ENCODE results near the gene TMC3.
"Not testable (repeated sequence)": the region's sequence is repeated elsewhere in the genome, so short reads cannot be mapped to it uniquely, and the experiment has no call there.

Gene TMC3

DNA sequence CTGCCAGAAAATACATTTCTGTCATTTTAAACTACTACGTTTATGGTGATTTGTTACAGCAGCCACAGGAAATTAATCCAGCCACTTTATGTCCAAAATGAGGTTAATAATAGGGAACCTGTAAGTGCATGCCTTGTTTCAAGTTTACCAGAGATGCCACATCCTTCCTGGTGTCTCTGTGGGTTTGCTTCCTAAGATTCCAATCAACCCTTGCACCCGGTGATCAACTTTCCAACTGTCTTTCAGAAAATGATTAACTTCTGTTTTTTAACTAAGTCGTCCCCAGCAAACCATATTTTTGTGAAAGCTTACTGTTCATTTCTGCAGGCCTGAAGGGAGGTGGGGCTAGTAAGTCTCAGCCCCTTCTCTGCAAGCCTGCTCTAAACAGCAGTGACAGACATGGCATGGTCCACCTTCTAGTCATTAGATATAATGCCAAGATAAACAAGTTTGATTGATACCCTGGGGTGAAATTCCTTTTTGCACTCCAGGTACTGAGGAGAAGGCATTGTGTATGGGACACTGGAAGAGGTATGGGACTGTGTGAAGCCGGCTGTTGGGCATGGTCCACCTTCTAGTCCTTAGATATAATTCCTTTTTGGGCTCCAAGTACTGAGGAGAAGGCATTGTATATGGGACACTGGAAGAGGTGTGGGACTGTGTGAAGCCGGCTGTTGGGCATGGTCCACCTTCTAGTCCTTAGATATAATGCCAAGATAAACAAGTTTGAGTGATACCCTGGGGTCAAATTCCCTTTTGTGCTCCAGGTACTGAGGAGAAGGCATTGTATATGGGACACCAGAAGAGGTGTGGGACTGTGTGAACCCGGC lies 11.1 kb upstream of the TMC3 start:
- DNase-seq (ENCODE audit: low read depth) = no peak

DNA sequence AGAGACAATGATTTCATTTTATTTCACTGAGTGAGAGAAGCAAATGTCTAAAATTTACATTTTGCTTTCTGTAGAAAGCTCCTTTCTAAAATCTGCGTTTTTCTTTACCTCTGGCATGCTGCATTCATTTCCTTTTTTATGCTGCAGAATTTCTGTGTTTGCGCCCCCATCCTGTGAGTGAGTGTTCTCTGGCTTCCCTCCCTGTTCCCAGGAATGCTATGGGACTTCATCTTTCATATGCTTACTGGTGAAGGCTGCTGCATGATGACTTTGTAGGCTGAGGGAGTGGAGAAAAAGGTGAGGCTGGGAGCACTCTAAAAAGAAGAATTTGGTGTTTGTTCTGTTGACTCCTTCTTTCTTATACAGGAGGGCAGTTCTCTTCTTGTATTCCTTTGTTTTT lies 7.7 kb upstream of the TMC3 start:
- no peak for DNase-seq (ENCODE audit: low read depth)

DNA sequence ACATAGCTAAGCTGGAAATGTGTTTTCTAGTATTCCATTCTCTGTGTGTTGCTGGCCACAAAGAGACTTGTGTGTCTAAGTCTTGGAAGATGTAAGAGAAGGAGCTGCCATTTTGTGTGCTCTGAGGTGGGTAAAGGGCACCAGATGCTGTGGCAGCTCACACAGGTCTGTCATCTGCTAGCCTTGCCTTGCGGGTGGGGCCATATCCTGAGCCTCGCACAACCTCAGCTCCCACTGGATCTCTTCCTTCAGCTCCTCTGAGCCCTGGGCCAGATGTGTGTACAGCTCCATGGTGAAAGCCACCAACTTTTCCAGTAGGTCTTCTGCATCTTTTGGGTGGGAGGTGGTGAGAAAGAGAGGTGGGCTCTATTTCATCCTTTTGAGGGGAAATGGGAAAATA lies 6.7 kb upstream of the TMC3 start:
- no peak for DNase-seq (ENCODE audit: low read depth)

DNA sequence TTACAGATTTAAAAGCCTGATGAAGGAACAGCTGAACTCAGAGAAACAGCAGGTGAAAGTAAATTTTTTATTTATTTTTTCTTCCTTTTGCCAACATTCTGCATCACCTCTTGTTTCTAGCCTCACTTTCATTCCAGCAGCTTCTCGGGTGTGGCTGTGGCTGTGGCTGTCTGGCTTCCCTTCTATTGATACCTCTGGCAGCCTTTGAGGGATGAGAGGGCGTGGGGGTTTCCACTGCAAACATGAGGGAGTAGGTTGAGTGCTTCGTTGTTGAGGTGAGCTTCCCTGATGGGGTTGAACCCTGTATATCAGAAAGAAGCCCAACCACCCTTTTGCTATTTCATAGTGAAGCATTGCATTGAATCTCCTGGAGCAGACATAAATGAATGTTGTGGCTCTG lies 6.2 kb upstream of the TMC3 start:
- no peak for DNase-seq (ENCODE audit: low read depth)

DNA sequence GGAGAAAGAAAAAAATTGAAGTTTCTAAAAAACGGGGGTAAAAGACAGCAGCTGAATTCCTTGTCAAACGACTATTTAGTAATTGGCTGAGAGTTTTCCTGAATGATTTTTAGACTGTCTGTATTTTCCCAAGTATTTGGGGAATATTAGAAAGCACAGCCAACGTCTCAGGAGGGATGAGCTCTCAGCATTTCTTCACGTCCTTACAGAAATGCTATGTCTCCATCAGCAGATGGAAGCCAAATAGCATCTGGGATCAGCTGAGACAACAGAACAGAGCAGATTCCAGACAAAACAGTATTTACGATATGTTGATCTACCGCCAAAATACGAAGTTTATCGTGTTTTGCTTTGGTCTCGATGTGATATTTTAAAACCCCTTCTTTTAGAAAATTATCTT lies 5.3 kb upstream of the TMC3 start:
- DNase-seq (ENCODE audit: low read depth) = no peak

DNA sequence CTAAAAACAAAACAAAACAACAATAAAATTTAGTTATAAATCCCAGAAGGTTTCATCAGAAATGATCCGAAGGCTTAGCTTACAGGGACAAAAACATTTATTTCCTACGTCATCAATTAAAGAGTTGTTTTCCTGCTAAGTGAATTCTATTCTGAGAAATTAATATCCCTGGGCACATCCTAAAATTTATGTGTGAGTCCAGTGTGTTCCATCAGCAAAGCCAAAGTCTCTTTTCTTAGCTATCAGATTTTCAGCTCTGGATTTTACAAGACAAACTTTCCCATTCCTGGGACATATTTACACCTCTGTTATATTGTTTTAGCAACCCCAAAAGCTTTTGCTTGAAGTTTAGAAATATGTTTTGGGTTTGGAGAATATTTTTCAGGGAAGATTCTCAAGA lies 4.4 kb upstream of the TMC3 start:
- no peak for DNase-seq (ENCODE audit: low read depth)

DNA sequence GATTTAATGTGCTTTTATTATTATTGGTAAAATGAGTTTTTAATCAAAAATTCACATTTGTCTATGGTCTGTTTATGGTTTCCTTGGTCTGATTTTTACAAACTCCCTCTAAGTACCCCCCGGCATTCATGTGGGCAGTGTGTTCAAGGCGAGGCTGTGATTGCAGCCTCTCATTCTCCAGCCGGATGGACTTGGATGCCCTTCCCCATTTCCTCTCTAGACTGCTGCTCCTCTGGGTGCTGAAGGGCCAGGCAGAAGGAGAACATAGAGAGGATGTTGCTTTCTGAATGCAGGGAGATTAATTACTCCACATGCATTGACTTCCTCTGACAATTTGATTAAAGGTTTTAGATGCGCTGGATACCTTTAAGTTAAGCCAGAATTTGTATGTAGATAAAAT lies 3.9 kb upstream of the TMC3 start:
- no peak for DNase-seq (ENCODE audit: low read depth)

DNA sequence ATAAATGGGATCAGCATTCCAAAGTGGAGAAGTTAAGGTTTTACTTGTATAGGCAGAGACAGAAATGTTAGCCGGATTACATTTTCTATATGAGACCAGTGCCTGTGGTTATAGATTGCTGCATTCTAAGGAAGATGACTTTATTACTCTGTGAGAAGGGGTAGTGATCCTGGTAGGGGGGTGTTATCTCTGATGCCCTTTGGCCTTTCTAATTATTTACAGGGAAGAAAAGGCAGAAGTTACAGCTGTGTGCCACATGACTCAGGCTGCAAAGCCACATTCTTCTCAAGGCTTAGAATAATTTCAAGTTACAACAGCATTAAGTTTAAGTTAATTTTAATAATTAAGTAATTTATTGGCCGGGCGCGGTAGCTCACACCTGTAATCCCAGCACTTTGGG lies 2.2 kb upstream of the TMC3 start:
- DNase-seq (ENCODE audit: low read depth) = no peak

DNA sequence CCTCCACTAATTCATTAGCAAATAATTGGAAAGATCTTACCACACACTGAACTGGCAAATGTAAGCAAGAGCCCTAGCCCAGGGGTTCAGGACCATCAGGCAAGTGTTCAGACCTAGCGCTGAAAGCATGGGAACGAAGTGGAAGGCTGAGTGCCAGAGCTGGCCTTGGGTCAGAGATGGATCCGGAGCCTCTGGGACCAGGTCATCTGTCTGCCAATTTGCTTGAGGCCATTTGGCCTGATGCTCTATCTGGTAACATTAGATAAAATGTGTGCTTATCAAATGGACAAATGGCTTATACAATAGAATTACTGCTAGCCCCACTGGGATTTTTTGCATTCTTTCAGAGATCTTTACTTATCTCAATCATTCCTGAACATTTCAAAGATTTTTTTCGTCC lies 1.4 kb upstream of the TMC3 start:
- no peak for DNase-seq (ENCODE audit: low read depth)

DNA sequence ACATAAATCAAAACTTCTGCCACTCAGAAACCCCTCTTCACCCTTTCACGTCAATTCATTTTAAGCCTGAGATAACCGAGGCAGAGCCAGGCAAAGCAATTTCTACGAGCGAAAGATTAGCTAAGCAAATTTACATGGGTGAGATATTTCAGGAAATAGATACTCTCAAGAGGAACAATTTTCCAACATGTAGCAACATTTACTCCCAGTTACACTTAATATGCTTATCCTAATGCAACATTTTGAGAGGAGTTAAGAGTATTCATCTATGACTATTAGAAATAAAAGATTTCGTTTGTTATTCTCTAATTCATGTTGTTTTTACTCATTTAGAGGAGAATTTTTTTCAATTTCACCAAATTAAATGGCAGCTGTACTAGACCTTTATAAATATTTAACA lies 837 bp downstream of the TMC3 start:
- no peak for DNase-seq (ENCODE audit: low read depth)

DNA sequence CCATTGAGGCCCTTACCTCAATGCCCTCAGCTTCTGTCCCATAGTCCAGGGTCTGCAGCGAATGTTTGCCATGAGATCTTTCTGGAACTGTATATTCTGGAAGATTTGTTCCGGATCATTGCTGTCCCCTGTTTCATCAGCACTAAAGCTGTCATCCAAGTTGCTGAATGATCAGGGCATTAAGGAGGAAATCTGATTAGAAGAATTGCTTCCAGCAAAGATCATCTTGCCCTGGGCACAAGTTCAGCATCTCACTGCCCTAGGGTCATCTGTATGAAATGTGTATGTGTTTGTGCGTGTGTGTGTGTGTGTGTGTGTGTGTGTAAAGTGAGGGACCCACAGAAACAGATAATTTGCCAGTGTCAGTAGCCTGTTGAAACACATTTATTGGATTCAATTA lies 1.4 kb downstream of the TMC3 start:
- no peak for DNase-seq (ENCODE audit: low read depth)

DNA sequence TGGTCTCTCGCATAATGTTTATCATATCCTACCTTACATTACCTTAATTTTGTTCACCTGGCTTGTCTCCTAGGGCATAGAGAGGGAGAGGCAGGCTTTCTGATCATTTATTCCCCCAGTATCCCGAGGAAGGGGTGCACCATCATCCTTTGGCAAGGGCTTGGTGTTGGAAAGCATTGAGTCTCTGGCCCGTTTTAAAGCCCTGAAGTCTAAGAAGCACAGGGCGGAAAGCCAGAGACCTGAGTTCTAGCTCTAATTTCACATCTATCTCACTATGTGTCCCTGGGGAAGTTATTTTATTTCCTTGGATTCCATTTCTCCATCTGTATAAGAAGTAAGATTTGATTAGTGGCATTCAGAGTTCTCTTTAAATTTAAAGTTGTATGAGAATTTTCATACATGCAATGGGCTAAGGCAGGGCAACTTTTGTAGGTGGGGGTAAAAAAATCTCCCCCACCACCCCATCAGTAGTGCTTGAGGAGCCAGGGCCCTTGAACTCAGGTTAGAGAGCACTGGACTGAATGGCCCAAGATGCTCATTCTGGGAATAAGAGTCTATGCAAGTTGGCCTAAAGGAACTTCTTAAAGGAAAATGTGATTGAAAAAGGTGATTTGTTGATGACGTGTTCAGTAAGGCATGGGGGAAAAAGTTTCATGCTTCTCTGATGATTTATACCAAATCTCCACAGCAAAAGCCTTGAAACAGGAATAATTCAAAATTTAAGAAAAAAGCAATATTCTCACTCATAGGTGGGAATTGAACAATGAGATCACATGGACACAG lies 10.1 kb downstream of the TMC3 start:
- DNase-seq (ENCODE audit: low read depth) = no peak

DNA sequence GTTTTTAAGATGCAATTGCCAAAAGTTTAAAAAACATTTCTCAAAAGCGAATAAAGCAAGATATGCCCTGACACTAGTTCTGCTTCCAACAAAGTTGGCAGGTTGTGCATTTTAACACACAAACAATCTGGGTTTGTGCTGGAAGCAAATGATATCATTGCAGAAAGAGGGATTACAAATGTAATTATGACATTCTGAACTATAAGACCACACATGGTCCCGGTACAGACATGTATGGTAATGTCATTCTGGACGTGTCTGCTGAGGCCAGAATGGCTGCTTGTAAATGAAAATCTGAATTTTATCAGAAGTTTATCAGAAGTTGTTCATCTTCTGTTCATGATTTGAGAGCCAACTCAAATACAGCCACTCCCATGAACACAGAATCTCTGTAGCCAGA lies 10.7 kb downstream of the TMC3 start:
- no peak for DNase-seq (ENCODE audit: low read depth)

DNA sequence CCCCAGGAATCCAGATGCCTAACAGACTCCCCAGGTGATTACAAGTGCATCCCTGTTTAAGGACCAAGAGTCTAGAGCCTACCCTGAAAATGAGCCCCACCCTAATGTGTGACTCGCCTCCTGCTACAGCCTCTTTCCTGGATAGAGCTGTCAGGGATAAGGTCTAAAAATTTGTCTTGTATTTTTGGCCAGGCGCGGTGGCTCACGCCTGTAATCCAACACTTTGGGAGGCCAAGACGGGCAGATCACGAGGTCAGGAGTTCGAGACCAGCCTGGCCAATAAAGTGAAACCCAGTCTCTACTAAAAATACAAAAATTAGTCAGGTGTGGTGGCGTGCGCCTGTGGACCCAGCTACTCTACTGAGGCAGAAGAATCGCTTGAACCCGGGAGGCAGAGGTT lies 11.2 kb downstream of the TMC3 start:
- DNase-seq (ENCODE audit: low read depth) = no peak

DNA sequence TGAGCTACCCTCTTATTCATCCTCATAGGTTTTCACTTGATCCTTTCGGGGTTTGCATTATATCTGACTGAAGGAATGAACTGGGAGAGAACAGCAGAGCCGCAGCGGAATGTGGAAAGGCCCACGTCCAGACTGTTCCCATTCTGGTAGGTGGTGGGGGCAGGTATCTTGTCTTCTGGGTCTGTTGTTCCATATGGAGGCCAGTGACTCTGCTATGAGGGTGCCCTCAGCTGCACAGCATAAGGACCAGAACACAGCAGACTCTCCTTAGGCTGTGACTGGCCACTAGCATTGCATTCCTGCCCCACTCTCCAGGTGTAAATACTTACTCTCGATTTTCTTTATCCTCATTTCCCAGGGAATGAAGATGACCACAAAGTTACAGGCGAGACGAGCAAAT lies 12.1 kb downstream of the TMC3 start:
- no peak for DNase-seq (ENCODE audit: low read depth)

DNA sequence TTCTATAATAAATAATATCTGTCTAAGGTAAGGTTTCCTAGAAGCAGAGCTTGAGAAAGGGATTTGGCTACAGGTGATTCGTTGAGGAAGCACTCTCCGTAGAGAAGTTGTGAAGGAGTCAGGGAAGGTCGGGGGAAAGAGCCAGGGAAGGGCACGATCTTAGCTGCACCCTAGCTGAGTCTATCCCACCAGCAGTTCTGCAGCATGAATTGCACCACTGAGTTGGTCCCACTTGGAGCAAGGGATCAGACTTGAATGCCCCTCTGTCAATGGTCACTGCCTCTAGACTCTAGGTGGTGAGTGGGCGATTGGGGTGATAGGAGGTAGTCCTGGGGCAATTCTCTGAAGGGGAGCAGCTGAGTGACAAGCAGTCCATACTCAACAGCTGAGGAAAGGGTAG lies 13.5 kb downstream of the TMC3 start:
- DNase-seq (ENCODE audit: low read depth) = no peak

DNA sequence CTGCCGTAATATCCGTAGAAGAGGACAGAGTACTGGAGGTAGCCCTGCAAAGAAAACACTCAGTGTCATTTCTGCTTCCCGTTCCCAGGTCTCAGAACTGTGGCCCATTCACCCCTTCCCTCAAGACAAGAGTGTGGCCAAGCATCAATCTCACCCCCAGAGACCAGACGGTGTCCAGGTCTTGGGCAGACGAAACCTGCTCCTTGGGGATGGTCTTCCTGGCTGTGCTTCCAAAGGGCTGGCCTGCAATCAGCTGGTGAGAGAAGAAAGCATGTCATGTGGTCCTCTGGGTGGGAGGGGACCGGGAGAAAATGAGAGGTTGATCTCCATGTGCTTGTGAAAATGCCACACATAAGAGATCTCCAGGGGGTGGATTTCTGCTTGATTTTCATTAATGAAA lies 15.8 kb downstream of the TMC3 start:
- DNase-seq (ENCODE audit: low read depth) = no peak

DNA sequence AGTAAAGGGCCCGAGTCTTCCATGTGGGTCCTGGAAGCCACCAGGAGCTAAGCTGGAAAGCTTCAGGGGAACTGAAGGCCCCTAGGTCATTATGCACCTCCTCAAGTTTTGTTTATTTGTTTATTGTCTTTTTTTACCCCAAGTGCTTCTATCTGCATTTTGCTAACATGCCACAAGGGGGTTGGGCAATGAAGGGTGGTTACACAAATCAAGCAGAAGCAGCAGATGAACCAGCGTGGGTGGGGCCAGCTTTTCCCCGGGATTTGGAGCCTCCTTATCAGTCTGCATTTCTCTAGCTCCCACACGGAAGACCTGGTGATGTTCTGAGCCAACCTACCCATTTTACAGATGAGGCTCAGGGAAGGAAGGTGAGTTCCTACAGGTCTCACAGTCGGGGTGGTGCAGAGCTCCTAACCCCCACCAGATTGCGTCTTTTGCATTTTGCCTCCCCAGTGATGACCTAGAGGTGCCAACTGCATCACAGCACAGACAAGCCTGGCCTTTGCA lies 16.8 kb downstream of the TMC3 start:
- no peak for DNase-seq (ENCODE audit: low read depth)

DNA sequence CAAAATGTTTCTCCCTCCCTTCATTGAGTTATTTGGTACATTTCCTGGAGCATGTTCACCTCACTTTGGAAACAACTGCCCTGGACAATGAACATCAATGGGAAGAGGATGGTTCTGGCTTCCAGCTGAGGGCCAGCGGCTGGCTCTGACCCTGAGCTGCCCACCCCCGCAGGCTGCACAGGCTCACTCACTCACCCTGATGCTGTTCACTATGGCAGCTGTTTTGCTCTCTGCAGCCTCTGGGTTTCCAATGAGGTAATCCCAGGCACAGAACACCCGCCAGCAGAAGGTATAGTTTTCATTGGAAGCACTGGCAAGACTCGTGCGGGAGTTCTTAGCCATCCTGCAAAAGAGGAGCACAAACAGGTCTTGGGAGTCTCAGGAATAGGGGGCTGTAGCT lies 17.8 kb downstream of the TMC3 start:
- DNase-seq (ENCODE audit: low read depth) = no peak

DNA sequence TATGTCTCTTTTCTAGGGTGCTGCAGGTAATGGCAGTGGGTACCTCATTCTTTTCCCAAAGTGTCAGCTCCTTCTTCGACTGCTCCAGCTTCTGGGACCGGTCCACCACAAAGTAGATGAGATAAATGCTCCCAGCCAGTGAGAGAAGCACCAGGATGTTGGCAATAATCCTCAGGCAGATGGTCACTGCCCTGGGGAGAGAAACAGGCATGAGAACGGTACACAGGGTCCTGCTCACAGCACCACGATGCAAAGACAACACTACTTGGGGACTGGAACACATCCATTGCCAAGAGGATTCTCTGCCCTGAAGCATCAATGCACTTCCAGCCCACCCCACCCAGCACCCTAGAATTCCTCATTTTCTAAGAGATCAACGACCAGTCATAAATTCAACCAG lies 22.4 kb downstream of the TMC3 start:
- DNase-seq (ENCODE audit: low read depth) = no peak

DNA sequence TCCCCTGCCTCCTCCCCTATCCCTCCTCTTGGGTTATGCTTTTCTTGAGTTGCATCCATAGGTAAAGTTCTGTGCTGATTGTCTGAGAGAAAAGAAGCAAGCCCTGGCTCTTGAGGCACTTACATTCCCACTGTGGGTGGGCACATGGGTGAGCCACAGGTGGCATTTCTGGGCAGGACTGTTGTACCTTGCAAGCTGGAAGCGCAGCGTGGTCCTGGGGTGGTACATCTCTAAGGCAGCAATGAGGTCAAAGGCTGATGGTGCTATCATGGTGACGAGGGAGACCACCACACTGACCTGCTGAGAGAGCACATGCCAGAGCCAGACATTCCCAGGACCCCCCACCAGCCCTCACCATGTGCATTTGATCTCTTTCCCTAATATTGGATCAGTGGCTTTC lies 24.7 kb downstream of the TMC3 start:
- no peak for DNase-seq (ENCODE audit: low read depth)

DNA sequence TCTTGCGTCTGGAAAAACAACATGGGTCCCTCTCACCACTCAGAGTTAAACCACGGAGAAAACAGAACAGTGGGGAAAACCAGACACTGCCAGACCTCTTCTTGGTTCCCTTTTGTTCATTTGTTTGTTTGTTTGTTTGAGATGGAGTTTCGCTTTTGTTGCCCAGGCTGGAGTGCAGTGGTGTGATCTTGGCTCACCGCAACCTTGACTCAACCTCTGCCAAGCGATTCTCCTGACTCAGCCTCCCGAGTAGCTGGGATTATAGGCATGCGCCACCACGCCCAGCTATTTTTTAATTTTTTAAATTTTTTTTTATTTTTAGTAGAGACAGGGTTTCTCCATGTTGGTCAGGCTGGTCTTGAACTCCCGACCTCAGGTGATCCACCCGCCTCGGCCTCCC lies 25.3 kb downstream of the TMC3 start:
- not testable (repeated sequence) for DNase-seq (ENCODE audit: low read depth)

DNA sequence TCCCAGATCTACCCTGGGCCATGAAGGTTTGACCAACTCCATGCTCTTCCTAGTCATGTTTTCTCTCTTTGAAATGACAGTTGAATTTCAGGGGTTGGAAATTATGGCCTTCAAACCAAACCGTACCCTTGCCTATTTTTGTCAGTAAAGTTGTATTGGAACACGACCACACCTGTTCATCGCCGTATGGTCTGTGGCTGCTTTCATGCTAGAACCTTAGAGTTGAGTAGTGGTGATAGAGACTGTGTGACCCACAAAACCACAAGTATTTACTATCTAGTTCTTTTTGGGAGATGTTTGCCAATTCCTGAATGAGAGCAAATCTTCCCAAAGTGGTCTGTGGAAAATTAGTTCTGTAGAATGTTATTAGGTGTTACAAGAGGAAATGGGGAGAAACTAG lies 26.1 kb downstream of the TMC3 start:
- no peak for DNase-seq (ENCODE audit: low read depth)

DNA sequence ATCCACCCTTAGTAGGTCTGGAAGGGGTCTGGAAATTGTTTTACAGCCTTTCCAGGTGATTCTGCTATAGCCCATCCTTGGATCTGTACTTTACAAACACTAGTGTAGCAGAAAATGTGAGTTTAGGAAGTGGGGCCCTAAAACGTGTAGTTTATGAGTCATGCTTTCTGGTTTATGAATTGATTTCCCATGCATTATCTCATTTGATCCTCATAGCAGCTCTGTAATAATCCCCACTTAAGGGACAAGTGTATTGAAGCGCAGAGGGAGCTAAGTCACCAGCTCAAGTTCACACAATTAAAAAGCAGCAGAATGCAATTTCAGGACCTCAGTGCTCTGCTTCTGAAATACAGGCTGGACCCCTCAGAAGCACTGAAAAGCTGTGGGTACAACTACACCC lies 27.4 kb downstream of the TMC3 start:
- no peak for DNase-seq (ENCODE audit: low read depth)
